ENCODE measurements around the gene RASGRF2.

RASGRF2 gene

DNA sequence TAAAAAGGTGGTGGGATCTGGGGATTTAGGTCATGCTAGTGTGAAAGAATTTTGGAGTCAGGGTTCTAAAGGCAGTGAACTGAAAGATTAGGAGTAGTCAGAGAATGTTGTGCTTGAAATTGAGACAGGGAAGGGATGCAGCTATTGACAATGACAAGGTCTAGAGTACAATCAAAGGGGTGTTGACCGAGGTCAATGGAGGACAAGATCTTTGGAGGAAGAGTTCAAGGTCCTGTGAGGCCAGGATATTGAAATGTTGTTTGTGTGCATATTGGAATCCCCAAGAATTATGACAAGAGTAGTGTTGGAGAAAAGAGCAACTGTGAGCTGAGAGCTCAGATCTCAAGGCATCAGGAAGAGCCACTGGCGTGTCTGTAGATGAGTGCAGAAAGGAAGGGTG is 116.9 kb downstream of the RASGRF2 start:
- DNase-seq (ENCODE audit: extremely low spot score): no peak
- CTCF ChIA-PET: no interaction called here
- TF ChIP-seq, protein P1, sequence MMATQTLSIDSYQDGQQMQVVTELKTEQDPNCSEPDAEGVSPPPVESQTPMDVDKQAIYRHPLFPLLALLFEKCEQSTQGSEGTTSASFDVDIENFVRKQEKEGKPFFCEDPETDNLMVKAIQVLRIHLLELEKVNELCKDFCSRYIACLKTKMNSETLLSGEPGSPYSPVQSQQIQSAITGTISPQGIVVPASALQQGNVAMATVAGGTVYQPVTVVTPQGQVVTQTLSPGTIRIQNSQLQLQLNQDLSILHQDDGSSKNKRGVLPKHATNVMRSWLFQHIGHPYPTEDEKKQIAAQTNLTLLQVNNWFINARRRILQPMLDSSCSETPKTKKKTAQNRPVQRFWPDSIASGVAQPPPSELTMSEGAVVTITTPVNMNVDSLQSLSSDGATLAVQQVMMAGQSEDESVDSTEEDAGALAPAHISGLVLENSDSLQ (IDR thresholded peaks at IDR 0.05): no peak
- no peak for TF ChIP-seq HDGF (IDR thresholded peaks at IDR 0.05; ENCODE audit: borderline replicate concordance)
- TF ChIP-seq ARNT (IDR thresholded peaks at IDR 0.05): no peak
- no peak for TF ChIP-seq ELF4 (IDR thresholded peaks at IDR 0.05)
- TF ChIP-seq LEF1 (IDR thresholded peaks at IDR 0.05; ENCODE audit: borderline replicate concordance): no peak
- no peak for TF ChIP-seq L3MBTL2 (conservative IDR thresholded peaks at IDR 0.05)
- no peak for TF ChIP-seq ZNF384 (IDR thresholded peaks at IDR 0.05)
- no peak for TF ChIP-seq SP1 (IDR thresholded peaks at IDR 0.05)
- TF ChIP-seq TARDBP (IDR thresholded peaks at IDR 0.05): no peak
- TF ChIP-seq SUZ12 (IDR thresholded peaks at IDR 0.05): no peak
- POLR2A ChIA-PET: interaction anchor here (1.2 kb wide), 1 partner anchor 12 kb away, joined by 5 read pairs; no protein-coding TSS in a partner anchor

DNA sequence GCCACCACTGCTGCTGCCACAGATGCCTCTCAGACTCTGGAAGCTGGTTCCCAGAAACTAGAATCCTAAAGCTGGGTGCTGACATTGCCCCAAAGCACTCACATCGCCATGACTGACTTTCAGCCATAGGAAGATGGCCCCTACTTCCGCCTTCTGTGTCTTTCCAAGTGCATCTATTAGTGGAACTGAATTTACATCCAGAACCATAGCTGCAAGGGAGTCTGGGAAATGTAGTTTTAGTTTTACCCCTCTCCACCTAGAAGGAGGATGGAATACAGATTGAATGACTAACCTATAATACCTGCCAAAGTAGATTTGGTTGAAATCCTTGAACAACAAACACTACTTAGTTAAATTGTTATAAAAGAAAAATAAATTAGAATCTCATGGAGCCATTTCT is 118.8 kb downstream of the RASGRF2 start:
- CTCF ChIA-PET: no interaction called here
- POLR2A ChIA-PET: no interaction called here
- TF ChIP-seq FOXK2 (IDR thresholded peaks at IDR 0.05): no peak
- TF ChIP-seq HDGF (IDR thresholded peaks at IDR 0.05; ENCODE audit: borderline replicate concordance): no peak
- TF ChIP-seq NFRKB (IDR thresholded peaks at IDR 0.05): no peak
- no peak for TF ChIP-seq LEF1 (IDR thresholded peaks at IDR 0.05; ENCODE audit: borderline replicate concordance)
- DNase-seq (ENCODE audit: extremely low spot score): no peak

DNA sequence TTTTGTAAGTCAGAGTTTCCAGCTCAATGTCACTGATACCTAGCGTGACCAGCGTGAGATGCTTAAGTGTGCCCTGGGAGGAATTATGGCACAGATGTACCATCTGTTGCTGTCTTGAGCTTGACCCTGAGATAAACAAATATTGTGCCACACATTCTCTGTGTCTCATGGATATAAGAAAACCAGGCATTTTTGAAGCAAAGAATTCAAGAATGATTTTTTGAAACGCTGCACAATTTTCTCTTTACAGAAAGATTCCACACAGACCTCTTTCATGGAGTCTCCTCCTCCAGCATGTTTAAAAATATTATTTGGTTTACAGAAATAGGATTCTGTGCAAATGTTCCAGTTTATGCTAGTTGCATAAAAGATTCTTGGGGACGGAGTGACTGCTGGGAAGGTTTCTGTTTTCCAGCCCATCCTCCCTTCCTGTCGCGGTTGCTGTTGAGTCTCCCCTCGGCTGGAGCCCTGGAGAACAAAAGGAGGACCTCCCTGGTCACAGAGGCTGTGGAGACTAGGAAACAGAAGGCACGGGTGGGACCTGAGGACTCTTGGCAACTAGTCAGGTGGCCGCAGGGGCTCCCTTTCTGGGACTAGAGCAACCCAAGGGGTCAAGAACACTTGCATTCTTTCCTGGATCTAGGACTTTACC is 120.8 kb downstream of the RASGRF2 start:
- CTCF ChIA-PET: no interaction called here
- no peak for DNase-seq (ENCODE audit: extremely low spot score)
- POLR2A ChIA-PET: interaction anchor here (0.6 kb wide), 1 partner anchor 34 kb away, joined by 3 read pairs; no protein-coding TSS in a partner anchor
- no peak for TF ChIP-seq SP1 (IDR thresholded peaks at IDR 0.05)
- TF ChIP-seq ARNT (IDR thresholded peaks at IDR 0.05): no peak
- TF ChIP-seq BHLHE40 (IDR thresholded peaks at IDR 0.05; ENCODE audit: borderline replicate concordance): no peak

DNA sequence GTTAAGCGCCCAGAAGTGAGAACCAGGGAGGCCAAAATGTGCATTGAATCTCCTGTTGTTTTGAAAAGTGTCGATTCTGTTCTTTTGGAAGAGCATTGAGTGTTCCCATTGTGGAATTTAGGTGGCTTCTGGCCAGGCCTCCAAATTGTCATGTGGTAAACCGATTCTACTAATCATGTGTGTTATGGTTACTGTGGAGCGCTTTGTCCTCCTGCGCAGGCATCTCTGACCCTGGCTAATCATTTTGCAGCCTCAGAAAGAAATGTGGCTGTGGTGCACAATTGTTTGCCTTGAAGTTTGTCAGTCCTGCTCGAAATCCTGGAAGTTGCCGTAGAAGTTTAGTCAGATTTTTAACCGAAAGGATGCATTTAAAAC is 121.3 kb downstream of the RASGRF2 start:
- ChIA-PET CTCF (no interaction called here), POLR2A (no interaction called here)
- DNase-seq (ENCODE audit: extremely low spot score): no peak
- TF ChIP-seq, protein P1 (IDR thresholded peaks at IDR 0.05): no peak
- TF ChIP-seq CTBP1 (IDR thresholded peaks at IDR 0.05; ENCODE audit: borderline replicate concordance): no peak
- TF ChIP-seq ARNT (IDR thresholded peaks at IDR 0.05): no peak
- TF ChIP-seq FOXM1 (IDR thresholded peaks at IDR 0.05; ENCODE audit: borderline replicate concordance): no peak
- no peak for TF ChIP-seq ELF4 (IDR thresholded peaks at IDR 0.05)
- no peak for TF ChIP-seq FOXK2 (IDR thresholded peaks at IDR 0.05)

DNA sequence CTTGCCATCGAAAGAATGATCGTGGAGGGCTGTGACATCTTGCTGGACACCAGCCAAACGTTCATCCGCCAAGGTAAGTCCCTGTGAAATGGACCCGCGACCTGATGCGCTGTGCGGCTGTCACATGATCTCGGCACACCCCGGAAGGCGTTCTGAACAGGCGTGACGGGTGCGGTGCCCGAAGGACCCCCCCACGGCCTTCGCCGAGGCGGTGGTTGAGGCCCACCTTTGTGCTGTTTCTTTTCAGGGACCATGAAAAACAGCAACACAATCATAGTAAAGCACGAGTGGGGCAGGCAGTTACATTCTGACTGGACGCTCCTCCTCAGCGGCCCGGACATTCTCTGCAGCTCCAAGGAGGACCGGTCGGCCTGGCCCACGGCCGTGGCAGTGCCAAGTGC is 126.7 kb downstream of the RASGRF2 start:
- DNase-seq (ENCODE audit: extremely low spot score): no peak
- POLR2A ChIA-PET: no interaction called here
- no peak for TF ChIP-seq ELF4 (IDR thresholded peaks at IDR 0.05)
- TF ChIP-seq, protein P1 (IDR thresholded peaks at IDR 0.05): no peak
- CTCF ChIA-PET: no interaction called here

DNA sequence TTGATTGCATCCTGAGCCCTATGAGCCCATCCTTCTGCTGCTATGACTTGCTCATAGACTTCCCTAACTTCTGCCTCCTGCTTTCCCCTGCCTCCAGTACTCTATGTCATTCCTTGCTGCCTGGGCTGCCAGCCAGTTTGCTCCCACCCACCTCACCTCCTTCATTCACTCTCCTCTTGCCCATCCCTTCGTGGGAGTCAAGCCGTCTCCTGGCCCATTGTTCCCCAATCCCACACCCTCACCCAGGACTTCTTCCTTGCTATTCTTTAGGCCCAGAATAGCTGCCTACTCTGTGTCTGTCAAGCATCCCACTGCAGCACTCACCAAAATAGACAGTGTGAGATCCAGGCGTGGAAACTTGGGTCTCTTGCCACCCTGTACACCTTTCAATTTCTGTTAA is 131.0 kb downstream of the RASGRF2 start:
- ChIA-PET CTCF (interaction anchor here (0.7 kb wide), 1 partner anchor 209 kb away, joined by 3 read pairs; no protein-coding TSS in a partner anchor), POLR2A (no interaction called here)
- no peak for DNase-seq (ENCODE audit: extremely low spot score)
- TF ChIP-seq FOXA1 (IDR thresholded peaks at IDR 0.05) (no peak), SUZ12 (IDR thresholded peaks at IDR 0.05) (no peak), LEF1 (IDR thresholded peaks at IDR 0.05; ENCODE audit: borderline replicate concordance) (no peak)

DNA sequence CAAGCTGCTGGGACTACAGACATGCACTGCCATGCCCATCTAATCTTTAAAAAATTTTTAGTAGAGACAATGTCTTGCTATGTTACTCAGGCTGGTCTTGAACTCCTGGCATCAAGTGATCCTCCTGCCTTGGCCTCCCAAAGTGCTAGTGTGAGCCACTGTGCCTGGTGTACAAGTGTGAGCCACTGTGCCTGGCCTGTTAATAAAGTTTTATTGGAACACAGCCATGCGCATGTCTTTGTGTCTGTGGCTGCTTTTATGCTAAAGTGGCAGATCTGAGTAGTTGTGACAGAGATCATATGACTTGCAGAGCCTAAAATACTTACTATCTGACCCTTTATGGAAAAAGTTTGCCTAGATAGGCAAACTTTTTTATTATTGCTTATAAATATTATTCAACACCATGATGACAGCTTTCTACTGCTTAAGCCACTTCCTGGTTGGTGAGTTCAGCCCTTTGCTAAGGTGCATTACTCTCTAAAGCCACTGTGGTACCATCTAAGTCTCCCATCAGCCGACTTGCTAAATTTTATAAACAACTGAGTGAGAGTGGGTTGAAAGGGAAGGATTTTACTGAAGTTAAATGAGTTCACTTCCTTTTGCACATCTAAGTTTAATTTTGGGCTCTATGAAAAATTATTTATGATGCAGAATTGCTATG is 133.5 kb downstream of the RASGRF2 start:
- CTCF ChIA-PET: no interaction called here
- POLR2A ChIA-PET: no interaction called here
- DNase-seq (ENCODE audit: extremely low spot score): no peak
- no peak for TF ChIP-seq HDGF (IDR thresholded peaks at IDR 0.05; ENCODE audit: borderline replicate concordance)
- no peak for TF ChIP-seq LEF1 (IDR thresholded peaks at IDR 0.05; ENCODE audit: borderline replicate concordance)
- TF ChIP-seq FOXM1 (IDR thresholded peaks at IDR 0.05; ENCODE audit: borderline replicate concordance): no peak
- TF ChIP-seq, protein P1 (IDR thresholded peaks at IDR 0.05): no peak

All from HEK293T (cell line).